ENCODE measurements around the gene PRM3.

- TF ChIP-seq CTCF (conservative IDR thresholded peaks at IDR 0.05; ENCODE audit: low read length) (no peak), EZH2phosphoT487 (IDR thresholded peaks at IDR 0.05; ENCODE audit: borderline replicate concordance, low read depth, low read length) (no peak)
These were observed 29.5 kb upstream of the PRM3 start for GRCh38 chr16:11302977-11303376.
